Astrocyte (in vitro differentiated cells and primary cell): ENCODE data around the gene VPS8. TPM values are rescaled to one million over a fixed set of nuclear protein-coding genes. Genes with fewer than 3 reads are reported as not detected.

Experiments used
- DNase-seq: peaks from one replicate; pipeline ENCODE4 v3.0.0-alpha.2; 2010; ENCODE audit warnings: low read depth
- FAIRE-seq: peaks from 2 replicates; lab custom pipeline; 2011; peaks lifted over from hg19 to GRCh38; lab: Jason Lieb, UNC
- H2AFZ ChIP-seq: 2 replicates; pipeline ENCODE4 v1.6.0; 2012; ENCODE audit warnings: low read depth, low read length, inconsistent platforms
- H3K27ac ChIP-seq: 2 replicates; pipeline ENCODE4 v1.5.1; 2011; ENCODE audit warnings: low read depth, low read length, inconsistent platforms
- H3K27me3 ChIP-seq: 2 replicates; pipeline ENCODE4 v1.6.0; 2011; ENCODE audit warnings: low read length, inconsistent platforms; ENCODE audit not compliant: insufficient read depth
- H3K36me3 ChIP-seq: 2 replicates; pipeline ENCODE4 v1.5.1; 2011; ENCODE audit warnings: low read length, inconsistent platforms; ENCODE audit not compliant: insufficient read depth
- H3K4me1 ChIP-seq: 2 replicates; pipeline ENCODE4 v1.5.1; 2011; ENCODE audit warnings: low read length, inconsistent platforms; ENCODE audit not compliant: insufficient read depth
- H3K4me2 ChIP-seq: 2 replicates; pipeline ENCODE4 v1.6.0; 2012; ENCODE audit warnings: low read length, inconsistent platforms
- H3K4me3 ChIP-seq: 2 replicates; pipeline ENCODE4 v1.5.1; 2011; ENCODE audit warnings: low read depth, mild to moderate bottlenecking, low read length, inconsistent platforms; ENCODE audit not compliant: insufficient read depth
- H3K79me2 ChIP-seq: 2 replicates; pipeline ENCODE4 v1.6.0; 2012; ENCODE audit warnings: mild to moderate bottlenecking, low read length, inconsistent platforms; ENCODE audit not compliant: insufficient read depth
- H3K9ac ChIP-seq: 2 replicates; pipeline ENCODE4 v1.6.0; 2012; ENCODE audit warnings: mild to moderate bottlenecking, low read length, inconsistent platforms
- H3K9me3 ChIP-seq: 2 replicates; pipeline ENCODE4 v1.5.1; 2012; ENCODE audit warnings: low read depth, mild to moderate bottlenecking, low read length, inconsistent platforms; ENCODE audit not compliant: insufficient read depth
- H4K20me1 ChIP-seq: 2 replicates; pipeline ENCODE4 v1.6.0; 2012; ENCODE audit warnings: low read length, inconsistent platforms; ENCODE audit not compliant: insufficient read depth
- H3K27ac Mint-ChIP-seq: one replicate; pipeline ENCODE4 v1.8.0; 2021; ENCODE audit warnings: mild to moderate bottlenecking, mixed read lengths; ENCODE audit not compliant: unreplicated experiment
- H3K27me3 Mint-ChIP-seq: one replicate; pipeline ENCODE4 v1.8.0; 2021; ENCODE audit warnings: low read depth, mixed read lengths; ENCODE audit not compliant: unreplicated experiment
- H3K36me3 Mint-ChIP-seq: one replicate; pipeline ENCODE4 v1.8.0; 2021; ENCODE audit warnings: low read depth, mixed read lengths; ENCODE audit not compliant: unreplicated experiment
- H3K4me1 Mint-ChIP-seq: one replicate; pipeline ENCODE4 v1.8.0; 2021; ENCODE audit warnings: low read depth, mixed read lengths; ENCODE audit not compliant: unreplicated experiment
- H3K4me3 Mint-ChIP-seq: one replicate; pipeline ENCODE4 v1.8.0; 2021; ENCODE audit warnings: mild to moderate bottlenecking, moderate library complexity, mixed read lengths; ENCODE audit not compliant: unreplicated experiment
- H3K9me3 Mint-ChIP-seq: one replicate; pipeline ENCODE4 v1.8.0; 2021; ENCODE audit warnings: mild to moderate bottlenecking, mixed read lengths; ENCODE audit not compliant: unreplicated experiment
- CTCF ChIP-seq: IDR thresholded peaks from 2 replicates; pipeline ENCODE4 v1.5.1; 2011; ENCODE audit warnings: low read depth, mild to moderate bottlenecking, inconsistent platforms, low read length, moderate library complexity; ENCODE audit not compliant: insufficient read depth
- EZH2 ChIP-seq: IDR thresholded peaks from 2 replicates; pipeline ENCODE4 v1.6.1; 2012; ENCODE audit warnings: mild to moderate bottlenecking, low read length, inconsistent platforms; ENCODE audit not compliant: insufficient read depth
- total RNA-seq: library from RNA; stranded (reverse); gene quantifications from 2 replicates; pipeline ENCODE4 v1.2.1, GENCODE V29; 2021

The VPS8 gene
- total RNA-seq, 1 donor from 2014 or later, result 40.7 TPM

- FAIRE-seq (no peak), DNase-seq (no peak)
- Histone ChIP-seq H3K9me3 (no peaks in the 10 kb centered on the region), H3K9ac (no peak overlapping the region), H3K4me3 (no peak overlapping the region), H4K20me1 (no peaks in the 10 kb centered on the region), H3K27me3 (no peaks in the 10 kb centered on the region), H2AFZ (no peak overlapping the region), H3K27ac (no peak overlapping the region), H3K36me3 (no peaks in the 10 kb centered on the region), H3K79me2 (no peaks in the 10 kb centered on the region), H3K4me1 (no peaks in the 10 kb centered on the region), H3K4me2 (no peak overlapping the region)
- TF ChIP-seq EZH2 (no peak), CTCF (no peak)
- H3K4me3 Mint-ChIP-seq, result no peak overlapping the region
- H3K27ac Mint-ChIP-seq, result no peak overlapping the region
- peaks cover 2% of the 10 kb centered on the region for H3K9me3 Mint-ChIP-seq
- no peaks in the 10 kb centered on the region for H3K27me3 Mint-ChIP-seq
- H3K4me1 Mint-ChIP-seq, result no peaks in the 10 kb centered on the region
- H3K36me3 Mint-ChIP-seq, result peaks cover 7% of the 10 kb centered on the region
Observed at GRCh38 chr3:184985586-184985985, 173.6 kb downstream of the VPS8 start.

DNA sequence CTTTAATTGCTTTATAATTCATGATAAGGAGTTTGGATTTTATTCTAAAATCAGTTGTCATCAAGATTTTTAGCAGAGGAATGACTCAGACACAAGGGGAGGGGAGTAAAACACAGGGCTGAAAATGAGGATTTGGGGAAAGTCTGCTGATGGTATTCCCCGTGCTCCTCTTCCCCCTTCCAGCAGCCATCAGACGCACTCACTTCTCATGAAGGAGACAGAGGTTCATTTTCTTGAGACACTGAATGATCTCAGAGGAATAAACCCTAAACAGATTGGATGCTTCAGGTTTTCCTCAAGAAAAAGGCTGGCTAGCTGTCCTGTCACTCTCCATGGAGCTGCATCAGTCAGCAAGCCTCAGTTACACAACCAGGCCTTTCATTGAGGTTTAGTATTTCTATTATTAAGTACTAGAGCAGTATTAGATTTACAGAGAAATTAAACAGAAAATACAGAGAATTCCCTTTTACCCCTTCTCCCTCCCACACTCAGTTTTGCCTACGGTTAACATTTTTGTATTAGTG is 174.5 kb downstream of the VPS8 start:
- H3K79me2 ChIP-seq, result no peaks in the 10 kb centered on the region
- no peak for FAIRE-seq

More for the DNA sequence above, 174.5 kb downstream of the VPS8 start:
- Histone ChIP-seq H3K4me3 (no peak overlapping the region), H3K9me3 (no peaks in the 10 kb centered on the region), H3K4me2 (no peak overlapping the region), H3K27ac (no peak overlapping the region), H3K36me3 (no peaks in the 10 kb centered on the region), H3K9ac (no peak overlapping the region), H2AFZ (no peak overlapping the region), H3K4me1 (no peaks in the 10 kb centered on the region), H4K20me1 (no peaks in the 10 kb centered on the region), H3K27me3 (no peaks in the 10 kb centered on the region)
- Mint-ChIP-seq H3K9me3 (peaks cover 2% of the 10 kb centered on the region), H3K36me3 (peaks cover 6% of the 10 kb centered on the region), H3K4me1 (no peaks in the 10 kb centered on the region), H3K4me3 (no peak overlapping the region), H3K27ac (no peak overlapping the region), H3K27me3 (no peaks in the 10 kb centered on the region)
- DNase-seq, result no peak
- no peak for TF ChIP-seq CTCF
- no peak for TF ChIP-seq EZH2
